GM23248 (cell line): ENCODE results near the gene ERGIC1.

Source experiments
- EZH2 ChIP-seq: fragments of 200-600 bp; sonication (generic); IDR thresholded peaks from 2 replicates; pipeline ENCODE4 v1.6.1; 2018; ENCODE audit warnings: antibody characterized with exemption, mild to moderate bottlenecking; ENCODE audit not compliant: insufficient read depth, poor library complexity, severe bottlenecking
- EZH2phosphoT487 ChIP-seq: fragments of 200-600 bp; sonication (generic); IDR thresholded peaks from 2 replicates; pipeline ENCODE4 v1.6.1; 2018; ENCODE audit warnings: antibody characterized with exemption, moderate library complexity, mild to moderate bottlenecking, low read depth; ENCODE audit not compliant: insufficient read depth

DNA sequence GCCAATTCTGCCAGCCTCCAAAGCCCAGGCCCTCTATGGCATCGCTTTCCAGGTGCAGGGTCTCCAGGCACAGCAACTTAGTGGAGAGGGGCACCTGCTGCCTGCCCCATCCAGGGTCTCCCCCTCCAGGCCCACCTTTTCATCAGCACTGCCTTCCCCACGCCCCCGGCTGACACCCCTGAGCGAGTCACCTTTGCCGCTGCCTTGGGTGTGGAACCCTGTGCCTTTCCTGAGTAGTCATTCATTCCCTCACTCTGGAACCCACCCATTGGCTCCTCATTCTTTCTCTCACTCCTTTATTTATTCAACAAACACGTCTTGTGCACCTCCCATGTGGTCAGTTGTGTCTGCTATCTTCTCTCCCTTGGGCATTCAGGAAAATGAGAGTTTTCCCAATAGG is 110.7 kb downstream of the ERGIC1 start:
- TF ChIP-seq EZH2phosphoT487 (no peak), EZH2 (no peak)
